Measurements from ENCODE around the gene MSMO1. TPM values are rescaled to one million over a fixed set of nuclear protein-coding genes. Genes with fewer than 3 reads are reported as not detected.

Gene MSMO1
- total RNA-seq, 1 donor from 2014 or later: 101 TPM

DNA sequence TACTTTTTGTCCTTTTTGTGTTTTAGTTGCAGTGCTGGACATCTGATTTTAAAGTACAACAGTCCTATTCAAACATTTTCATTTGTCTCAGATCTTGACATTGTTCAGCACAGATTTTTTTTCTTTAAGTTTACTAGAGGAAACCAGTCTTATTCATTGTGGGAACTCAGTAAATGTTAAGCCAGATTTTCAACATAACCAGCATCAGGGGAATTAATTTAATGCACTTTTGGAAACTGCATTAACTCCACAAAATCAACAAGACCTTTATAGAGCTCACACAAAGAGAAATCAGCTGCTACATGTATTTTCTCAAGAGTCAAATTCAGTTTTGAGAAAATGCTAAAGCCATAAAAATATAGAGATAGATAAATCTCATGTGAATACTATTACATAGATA is 61.3 kb downstream of the MSMO1 start:
- no peak for DNase-seq (ENCODE audit: low read depth in 2 of 2)

Other genes starting within 250 kb of the MSMO1 start
- gene TMEM192, start 214.8 kb upstream of the MSMO1 start, total RNA-seq: 5.9 and 11.7 TPM in 2 replicates
- 24.0 and 27.4 TPM in 2 replicates for gene KLHL2, start 120.1 kb upstream of the MSMO1 start, total RNA-seq
- 1.1 and 1.4 TPM in 2 replicates for gene CPE, start 51.3 kb downstream of the MSMO1 start, total RNA-seq